Tibial nerve (tissue), 4 donors: ENCODE results near the gene FAM110D. TPM values are rescaled to one million over a fixed set of nuclear protein-coding genes. Genes with fewer than 3 reads are reported as not detected.
A peak's percentile ranks its signal among the peaks of the same experiment; 100 is the strongest.

Experiments used
- DNase-seq, 2 donors: peaks; one replicate each; pipeline ENCODE4 v3.0.0-alpha.2; 2019; ENCODE audit warnings: low spot score in 2 of 2
- H3K27ac ChIP-seq, 4 donors: fragments of 200-600 bp; sonication (generic) in 3 of 4; one replicate each; pipeline ENCODE4 v1.5.1; 2017 to 2019; ENCODE audit warnings: mild to moderate bottlenecking in 1 of 4
- H3K27me3 ChIP-seq, 2 donors: fragments of 200-600 bp; sonication (generic) in 1 of 2; one replicate each; pipeline versions ENCODE4 v1.5.1 to v1.6.0; 2017 to 2019
- H3K36me3 ChIP-seq, 3 donors: fragments of 200-600 bp; sonication (generic); one replicate each; pipeline ENCODE4 v1.5.1; 2018 to 2019
- H3K4me1 ChIP-seq, 4 donors: fragments of 200-600 bp; sonication (generic) in 3 of 4; one replicate each; pipeline ENCODE4 v1.5.1; 2017 to 2019
- H3K4me3 ChIP-seq, 4 donors: fragments of 200-600 bp; sonication (generic) in 3 of 4; one replicate each; pipeline ENCODE4 v1.5.1; 2017 to 2019; ENCODE audit warnings: mild to moderate bottlenecking in 1 of 4, moderate library complexity in 1 of 4
- H3K9me3 ChIP-seq, 4 donors: fragments of 200-600 bp; sonication (generic) in 3 of 4; one replicate each; pipeline ENCODE4 v1.5.1; 2017 to 2019
- EP300 ChIP-seq, 2 donors: sonication (generic); formaldehyde crosslinking; IDR thresholded peaks; one replicate each; pipeline ENCODE4 v1.6.1; 2017; ENCODE audit warnings: antibody characterized with exemption in 2 of 2, mild to moderate bottlenecking in 1 of 2
- POLR2A ChIP-seq, 2 donors: fragments of 450-650 bp; IDR thresholded peaks; one replicate each; pipeline ENCODE4 v1.6.1; 2017; ENCODE audit warnings: antibody characterized with exemption in 2 of 2, mild to moderate bottlenecking in 2 of 2, moderate library complexity in 2 of 2
- WGBS, 2 donors: methylation state at CpG; one replicate each; pipeline ENCODE4 v1.1.5; 2018; 5-methylcytosine and 5-hydroxymethylcytosine counted together
- total RNA-seq, 4 donors: library from RNA; depleted of rRNA; stranded (reverse); fragments of >200 nt; gene quantifications; one replicate each; pipeline ENCODE4 v1.1.0, GENCODE V29; 2016
- TF ChIP-seq, protein P1 (sequence below), 5 experiments: fragments of 200-600 bp in 3 of 5; fragments of 450-650 bp in 2 of 5; sonication (generic) in 3 of 5; IDR thresholded peaks; one replicate each; pipeline ENCODE4 v1.5.1; 2016 to 2019; ENCODE audit warnings: antibody characterized with exemption in 5 of 5, mild to moderate bottlenecking in 3 of 5, moderate library complexity in 2 of 5

The FAM110D gene
- total RNA-seq, 4 donors from 2014 or later = 11.9 to 22.7 (median 14.2) TPM

DNA sequence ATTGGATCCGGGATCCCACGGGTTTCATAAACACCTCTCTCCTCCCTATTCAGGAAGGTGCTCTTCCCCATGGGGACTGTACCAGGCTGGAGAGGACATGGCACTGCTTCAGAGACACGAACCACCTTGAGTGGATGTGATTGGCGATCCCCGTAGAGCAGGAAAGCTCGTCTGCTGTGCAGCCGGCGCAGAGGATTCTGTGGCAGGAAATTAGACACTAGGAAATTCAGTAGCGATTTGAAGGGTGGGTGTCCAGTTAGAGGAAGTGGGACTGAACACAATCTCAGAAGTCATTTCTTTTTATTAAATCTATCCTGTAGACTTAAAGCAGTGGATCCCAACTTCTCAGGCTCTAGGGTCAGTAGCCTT, 46.5 kb upstream of the FAM110D start:
- DNase-seq = no peak
- peak overlapping the region; percentile 61 to 89 (median 88) for H3K27ac ChIP-seq
- TF ChIP-seq EP300 (IDR thresholded peaks at IDR 0.05) (no peak), POLR2A (IDR thresholded peaks at IDR 0.05) (no peak)
- TF ChIP-seq, protein P1, sequence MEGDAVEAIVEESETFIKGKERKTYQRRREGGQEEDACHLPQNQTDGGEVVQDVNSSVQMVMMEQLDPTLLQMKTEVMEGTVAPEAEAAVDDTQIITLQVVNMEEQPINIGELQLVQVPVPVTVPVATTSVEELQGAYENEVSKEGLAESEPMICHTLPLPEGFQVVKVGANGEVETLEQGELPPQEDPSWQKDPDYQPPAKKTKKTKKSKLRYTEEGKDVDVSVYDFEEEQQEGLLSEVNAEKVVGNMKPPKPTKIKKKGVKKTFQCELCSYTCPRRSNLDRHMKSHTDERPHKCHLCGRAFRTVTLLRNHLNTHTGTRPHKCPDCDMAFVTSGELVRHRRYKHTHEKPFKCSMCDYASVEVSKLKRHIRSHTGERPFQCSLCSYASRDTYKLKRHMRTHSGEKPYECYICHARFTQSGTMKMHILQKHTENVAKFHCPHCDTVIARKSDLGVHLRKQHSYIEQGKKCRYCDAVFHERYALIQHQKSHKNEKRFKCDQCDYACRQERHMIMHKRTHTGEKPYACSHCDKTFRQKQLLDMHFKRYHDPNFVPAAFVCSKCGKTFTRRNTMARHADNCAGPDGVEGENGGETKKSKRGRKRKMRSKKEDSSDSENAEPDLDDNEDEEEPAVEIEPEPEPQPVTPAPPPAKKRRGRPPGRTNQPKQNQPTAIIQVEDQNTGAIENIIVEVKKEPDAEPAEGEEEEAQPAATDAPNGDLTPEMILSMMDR (IDR thresholded peaks at IDR 0.05) = no peak
- H3K27me3 ChIP-seq = no peaks in the 10 kb centered on the region
- H3K4me1 ChIP-seq = peaks cover 0 to 37% (median 10%) of the 10 kb centered on the region in 4 donors
- no peaks in the 10 kb centered on the region for H3K9me3 ChIP-seq
- WGBS, 2 donors = 0 to 1% methylated on average over 8 to 9 of the region's 9 CpGs
- H3K36me3 ChIP-seq = peaks cover 0 to 31% (median 0%) of the 10 kb centered on the region in 3 donors
- H3K4me3 ChIP-seq = peak overlapping the region; percentile 77 to 96 (median 86)

DNA sequence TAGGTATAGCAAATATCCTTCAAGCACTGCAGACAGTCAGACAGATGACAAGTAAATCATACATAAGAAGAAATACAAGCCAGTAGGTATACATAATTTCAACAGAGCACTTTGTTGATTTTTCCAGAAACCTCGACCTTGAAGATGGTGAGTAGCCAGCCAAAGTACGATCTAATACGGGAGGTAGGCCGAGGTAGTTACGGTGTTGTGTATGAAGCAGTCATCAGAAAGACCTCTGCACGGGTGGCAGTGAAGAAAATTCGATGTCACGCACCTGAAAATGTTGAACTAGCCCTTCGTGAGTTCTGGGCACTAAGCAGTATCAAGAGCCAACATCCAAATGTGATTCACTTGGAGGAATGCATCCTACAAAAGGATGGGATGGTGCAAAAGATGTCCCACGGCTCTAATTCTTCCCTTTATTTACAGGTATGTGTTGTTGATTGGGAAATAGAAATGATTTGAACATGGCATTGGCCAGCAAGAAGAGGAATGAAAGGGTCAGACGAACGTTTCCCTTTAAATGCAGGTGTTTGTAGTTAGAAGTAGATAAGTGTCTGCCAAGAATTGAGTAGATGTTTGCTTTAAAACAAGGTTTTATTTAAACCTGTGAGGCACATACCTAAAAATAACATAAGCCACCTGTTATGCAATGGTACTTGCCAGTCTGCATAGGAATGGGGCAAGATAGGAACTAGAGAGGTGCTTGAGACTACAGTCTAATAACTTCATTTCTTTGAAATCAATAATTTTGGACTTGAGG, 44.5 kb upstream of the FAM110D start:
- Histone ChIP-seq H3K27me3 (no peaks in the 10 kb centered on the region), H3K9me3 (no peaks in the 10 kb centered on the region), H3K27ac (no peak overlapping the region), H3K4me3 (no peak overlapping the region), H3K36me3 (peaks cover 0 to 51% (median 4%) of the 10 kb centered on the region in 3 donors), H3K4me1 (peaks cover 0 to 37% (median 10%) of the 10 kb centered on the region in 4 donors)
- DNase-seq = no peak
- TF ChIP-seq EP300 (IDR thresholded peaks at IDR 0.05) (no peak), POLR2A (IDR thresholded peaks at IDR 0.05) (no peak)
- TF ChIP-seq, protein P1 (IDR thresholded peaks at IDR 0.05) = no peak
- WGBS, 2 donors = 85 to 89% methylated on average over 12 of the region's 12 CpGs

DNA sequence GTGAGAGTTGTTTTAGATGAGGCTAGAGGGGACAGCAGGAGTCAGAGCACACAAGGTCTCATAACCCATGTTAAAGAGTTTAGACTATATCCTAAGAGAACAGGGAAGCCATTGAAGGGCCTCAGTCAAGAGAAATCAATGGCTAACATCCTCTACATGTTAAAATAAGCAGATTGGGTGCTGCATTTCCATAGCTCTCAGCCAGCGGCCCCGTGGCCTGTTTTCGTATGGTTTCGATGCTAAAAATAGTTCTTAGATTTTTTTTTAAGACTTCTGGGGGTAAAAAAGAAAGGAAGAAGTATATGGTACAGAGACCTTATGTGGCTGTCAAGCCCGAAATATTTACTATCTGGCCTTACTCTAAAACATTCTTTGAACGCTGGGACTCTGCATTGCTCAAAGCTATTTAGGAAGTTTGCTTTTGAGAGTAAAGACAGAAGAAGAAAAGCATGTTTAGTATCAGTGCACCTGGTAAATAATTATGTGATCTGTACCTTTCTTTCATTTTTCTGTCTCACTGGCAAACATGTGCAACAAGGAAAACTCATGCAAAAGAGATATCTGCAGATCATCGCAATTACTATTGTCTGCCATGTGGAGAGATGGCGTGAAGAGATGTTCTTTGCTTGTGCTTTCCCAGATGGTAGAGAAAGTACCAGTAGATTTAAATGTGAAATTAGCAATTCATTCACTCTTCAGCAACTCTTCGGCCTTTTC, 38.8 kb upstream of the FAM110D start:
- DNase-seq = no peak
- 71 to 72% methylated on average over 9 of the region's 9 CpGs for WGBS, 2 donors
- Histone ChIP-seq H3K27ac (no peak overlapping the region), H3K4me1 (peaks cover 0 to 10% (median under 1%) of the 10 kb centered on the region in 4 donors), H3K4me3 (no peak overlapping the region), H3K9me3 (no peaks in the 10 kb centered on the region), H3K27me3 (no peaks in the 10 kb centered on the region), H3K36me3 (peaks cover 0 to 72% (median 4%) of the 10 kb centered on the region in 3 donors)
- no peak for TF ChIP-seq POLR2A (IDR thresholded peaks at IDR 0.05)
- TF ChIP-seq EP300 (IDR thresholded peaks at IDR 0.05) = no peak
- TF ChIP-seq, protein P1 (IDR thresholded peaks at IDR 0.05) = no peak

DNA sequence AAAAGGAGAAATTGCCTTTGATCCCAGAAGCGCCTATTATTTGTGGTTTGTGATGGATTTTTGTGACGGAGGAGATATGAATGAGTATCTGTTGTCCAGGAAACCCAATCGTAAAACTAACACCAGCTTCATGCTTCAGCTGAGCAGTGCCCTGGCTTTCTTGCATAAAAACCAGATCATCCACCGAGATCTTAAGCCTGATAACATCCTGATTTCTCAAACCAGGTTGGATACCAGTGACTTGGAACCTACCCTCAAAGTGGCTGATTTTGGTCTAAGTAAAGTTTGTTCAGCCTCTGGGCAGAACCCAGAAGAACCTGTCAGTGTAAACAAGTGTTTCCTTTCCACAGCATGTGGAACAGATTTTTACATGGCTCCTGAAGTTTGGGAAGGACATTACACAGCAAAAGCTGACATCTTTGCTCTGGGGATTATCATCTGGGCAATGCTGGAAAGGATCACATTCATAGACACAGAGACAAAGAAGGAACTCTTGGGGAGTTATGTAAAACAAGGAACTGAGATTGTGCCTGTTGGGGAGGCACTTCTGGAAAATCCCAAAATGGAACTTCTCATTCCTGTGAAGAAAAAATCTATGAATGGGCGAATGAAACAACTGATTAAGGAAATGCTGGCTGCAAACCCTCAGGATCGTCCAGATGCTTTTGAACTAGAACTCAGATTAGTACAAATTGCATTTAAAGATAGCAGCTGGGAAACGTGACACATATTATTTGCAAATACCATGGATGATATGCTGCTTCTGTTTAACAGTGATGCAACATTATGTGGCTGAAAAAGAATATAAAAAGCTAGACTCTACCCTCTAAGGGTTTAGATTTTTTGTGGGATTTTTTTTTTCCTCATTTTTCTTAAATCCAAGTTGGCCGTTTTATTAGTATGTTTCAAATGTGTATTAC, 36.8 kb upstream of the FAM110D start:
- H3K4me1 ChIP-seq = peaks cover 0 to 30% (median 11%) of the 10 kb centered on the region in 4 donors
- no peak overlapping the region for H3K4me3 ChIP-seq
- DNase-seq = no peak
- H3K27me3 ChIP-seq = no peaks in the 10 kb centered on the region
- peak in 1 of 2 donors; percentile 43 for TF ChIP-seq EP300 (IDR thresholded peaks at IDR 0.05)
- no peak for TF ChIP-seq POLR2A (IDR thresholded peaks at IDR 0.05)
- WGBS, 2 donors = 62 to 67% methylated on average over 8 of the region's 8 CpGs
- H3K9me3 ChIP-seq = no peaks in the 10 kb centered on the region
- peak overlapping the region in 1 of 4 donors; percentile 13 for H3K27ac ChIP-seq
- H3K36me3 ChIP-seq = peaks cover 0 to 52% (median 4%) of the 10 kb centered on the region in 3 donors
